HepG2 (cell line): ENCODE data around the gene CPS1.

ENCODE experiments used
- HCFC1 ChIP-seq: fragments of 150-350 bp; IDR thresholded peaks from 2 replicates; pipeline ENCODE4 v1.6.1; 2014; ENCODE audit warnings: low read depth, low read length
- HMG20B ChIP-seq: conservative IDR thresholded peaks from 2 replicates; pipeline ENCODE4 v1.6.1; 2016; ENCODE audit warnings: missing genetic modification reagents, missing compliant biosample characterization
- NAIF1 ChIP-seq: sonication (generic); formaldehyde crosslinking; IDR thresholded peaks from 2 replicates; pipeline ENCODE4 v1.5.0; 2020; ENCODE audit warnings: mild to moderate bottlenecking, missing genetic modification reagents, borderline replicate concordance
- PHF21A ChIP-seq: sonication (generic); formaldehyde crosslinking; IDR thresholded peaks from 2 replicates; pipeline ENCODE4 v1.5.0; 2020; ENCODE audit warnings: mild to moderate bottlenecking, missing genetic modification reagents
- SMARCE1 ChIP-seq: fragments of 450-650 bp; IDR thresholded peaks from 2 replicates; pipeline ENCODE4 v1.6.1; 2017; ENCODE audit warnings: borderline replicate concordance
- ZNF335 ChIP-seq: sonication (generic); formaldehyde crosslinking; IDR thresholded peaks from 2 replicates; pipeline ENCODE4 v1.4.0; 2020; ENCODE audit warnings: missing genetic modification reagents
- ZNF605 ChIP-seq: sonication (generic); formaldehyde crosslinking; IDR thresholded peaks from 2 replicates; pipeline ENCODE4 v1.8.0; 2022; ENCODE audit warnings: mild to moderate bottlenecking, missing genetic modification reagents
- ZNF83 ChIP-seq: sonication (generic); formaldehyde crosslinking; IDR thresholded peaks from 2 replicates; pipeline ENCODE4 v1.4.0; 2020; ENCODE audit warnings: missing genetic modification reagents, mild to moderate bottlenecking, borderline replicate concordance
- TF ChIP-seq, protein P1 (sequence below): sonication (generic); formaldehyde crosslinking; IDR thresholded peaks from 2 replicates; pipeline ENCODE4; 2020; ENCODE audit warnings: missing genetic modification reagents, mild to moderate bottlenecking, borderline replicate concordance
- TF ChIP-seq, protein P2 (sequence below): sonication (generic); formaldehyde crosslinking; IDR thresholded peaks from 2 replicates; pipeline ENCODE4 v1.9.0; 2021; ENCODE audit warnings: missing genetic modification reagents, borderline replicate concordance

- TF ChIP-seq HMG20B (CRISPR knock-in tag) (peak; percentile 86), SMARCE1 (no peak), ZNF83 (no peak), PHF21A (peak; percentile 93), HCFC1 (no peak), ZNF335 (CRISPR knock-in tag) (0 out of 2 replicates have a peak, but pooled peaks have one; percentile 27), NAIF1 (CRISPR knock-in tag) (no peak; the same call in 1 of the 2 replicates), ZNF605 (no peak)
- TF ChIP-seq, protein P1, sequence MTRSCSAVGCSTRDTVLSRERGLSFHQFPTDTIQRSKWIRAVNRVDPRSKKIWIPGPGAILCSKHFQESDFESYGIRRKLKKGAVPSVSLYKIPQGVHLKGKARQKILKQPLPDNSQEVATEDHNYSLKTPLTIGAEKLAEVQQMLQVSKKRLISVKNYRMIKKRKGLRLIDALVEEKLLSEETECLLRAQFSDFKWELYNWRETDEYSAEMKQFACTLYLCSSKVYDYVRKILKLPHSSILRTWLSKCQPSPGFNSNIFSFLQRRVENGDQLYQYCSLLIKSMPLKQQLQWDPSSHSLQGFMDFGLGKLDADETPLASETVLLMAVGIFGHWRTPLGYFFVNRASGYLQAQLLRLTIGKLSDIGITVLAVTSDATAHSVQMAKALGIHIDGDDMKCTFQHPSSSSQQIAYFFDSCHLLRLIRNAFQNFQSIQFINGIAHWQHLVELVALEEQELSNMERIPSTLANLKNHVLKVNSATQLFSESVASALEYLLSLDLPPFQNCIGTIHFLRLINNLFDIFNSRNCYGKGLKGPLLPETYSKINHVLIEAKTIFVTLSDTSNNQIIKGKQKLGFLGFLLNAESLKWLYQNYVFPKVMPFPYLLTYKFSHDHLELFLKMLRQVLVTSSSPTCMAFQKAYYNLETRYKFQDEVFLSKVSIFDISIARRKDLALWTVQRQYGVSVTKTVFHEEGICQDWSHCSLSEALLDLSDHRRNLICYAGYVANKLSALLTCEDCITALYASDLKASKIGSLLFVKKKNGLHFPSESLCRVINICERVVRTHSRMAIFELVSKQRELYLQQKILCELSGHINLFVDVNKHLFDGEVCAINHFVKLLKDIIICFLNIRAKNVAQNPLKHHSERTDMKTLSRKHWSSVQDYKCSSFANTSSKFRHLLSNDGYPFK (CRISPR knock-in tag), result no peak
- TF ChIP-seq, protein P2, sequence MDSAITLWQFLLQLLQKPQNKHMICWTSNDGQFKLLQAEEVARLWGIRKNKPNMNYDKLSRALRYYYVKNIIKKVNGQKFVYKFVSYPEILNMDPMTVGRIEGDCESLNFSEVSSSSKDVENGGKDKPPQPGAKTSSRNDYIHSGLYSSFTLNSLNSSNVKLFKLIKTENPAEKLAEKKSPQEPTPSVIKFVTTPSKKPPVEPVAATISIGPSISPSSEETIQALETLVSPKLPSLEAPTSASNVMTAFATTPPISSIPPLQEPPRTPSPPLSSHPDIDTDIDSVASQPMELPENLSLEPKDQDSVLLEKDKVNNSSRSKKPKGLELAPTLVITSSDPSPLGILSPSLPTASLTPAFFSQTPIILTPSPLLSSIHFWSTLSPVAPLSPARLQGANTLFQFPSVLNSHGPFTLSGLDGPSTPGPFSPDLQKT (CRISPR knock-in tag), result no peak
Observed at GRCh38 chr2:210541290-210541902, 15.0 kb upstream of the CPS1 start.
